ENCODE measurements around the gene ARL5A.

DNA sequence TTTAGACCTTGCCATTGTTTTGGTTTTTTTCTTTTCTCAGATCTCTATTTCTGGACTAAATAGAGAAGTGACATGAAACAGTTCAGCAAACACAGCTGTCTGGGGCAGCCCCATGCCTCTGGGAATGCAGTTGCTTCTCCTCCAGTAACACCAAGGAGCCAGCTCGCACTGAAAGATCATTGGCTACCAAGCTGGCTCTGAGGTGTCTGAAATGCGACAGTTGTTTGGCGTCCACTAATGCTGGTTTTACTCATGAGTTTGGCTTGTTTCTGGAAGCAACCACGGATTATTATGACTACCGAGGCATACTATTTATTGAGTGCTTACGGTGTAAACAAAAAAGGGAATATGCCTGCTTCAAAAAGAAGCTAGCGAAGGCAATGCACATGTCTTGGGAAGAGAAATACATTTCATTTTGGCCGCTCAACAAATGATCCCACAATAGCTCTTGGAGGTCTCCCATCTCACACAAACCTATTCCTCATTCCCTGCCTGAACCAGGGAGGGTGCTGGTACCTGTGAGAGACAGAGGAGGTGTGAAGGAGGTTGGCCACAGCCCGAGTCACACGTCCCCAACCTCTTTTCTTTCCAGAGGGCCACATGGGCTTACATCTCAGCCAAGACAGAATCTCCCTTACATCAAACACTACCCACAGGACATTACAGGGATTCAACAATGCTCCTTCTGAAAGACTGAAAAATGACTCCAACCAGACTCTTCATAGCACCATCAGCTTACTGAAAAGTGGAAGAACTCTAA, 56.4 kb downstream of the ARL5A start:
- TF ChIP-seq, protein P1, sequence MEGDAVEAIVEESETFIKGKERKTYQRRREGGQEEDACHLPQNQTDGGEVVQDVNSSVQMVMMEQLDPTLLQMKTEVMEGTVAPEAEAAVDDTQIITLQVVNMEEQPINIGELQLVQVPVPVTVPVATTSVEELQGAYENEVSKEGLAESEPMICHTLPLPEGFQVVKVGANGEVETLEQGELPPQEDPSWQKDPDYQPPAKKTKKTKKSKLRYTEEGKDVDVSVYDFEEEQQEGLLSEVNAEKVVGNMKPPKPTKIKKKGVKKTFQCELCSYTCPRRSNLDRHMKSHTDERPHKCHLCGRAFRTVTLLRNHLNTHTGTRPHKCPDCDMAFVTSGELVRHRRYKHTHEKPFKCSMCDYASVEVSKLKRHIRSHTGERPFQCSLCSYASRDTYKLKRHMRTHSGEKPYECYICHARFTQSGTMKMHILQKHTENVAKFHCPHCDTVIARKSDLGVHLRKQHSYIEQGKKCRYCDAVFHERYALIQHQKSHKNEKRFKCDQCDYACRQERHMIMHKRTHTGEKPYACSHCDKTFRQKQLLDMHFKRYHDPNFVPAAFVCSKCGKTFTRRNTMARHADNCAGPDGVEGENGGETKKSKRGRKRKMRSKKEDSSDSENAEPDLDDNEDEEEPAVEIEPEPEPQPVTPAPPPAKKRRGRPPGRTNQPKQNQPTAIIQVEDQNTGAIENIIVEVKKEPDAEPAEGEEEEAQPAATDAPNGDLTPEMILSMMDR (IDR thresholded peaks at IDR 0.05): no peak
- no peak for TF ChIP-seq POLR2A (IDR thresholded peaks at IDR 0.05)

Measured in heart left ventricle (tissue), 13 donors.